ENCODE results near the gene PPP6R3. TPM values are rescaled to one million over a fixed set of nuclear protein-coding genes. Genes with fewer than 3 reads are reported as not detected.

The PPP6R3 gene
- polyA plus RNA-seq, 1 donor (not counting 4 experiments of a cell fraction or from before 2014, with no cell fraction given): 50.2 TPM

GRCh38 chr11:68661014-68661413 is 200.5 kb downstream of the PPP6R3 start:
- dilution Hi-C loops (cut with MboI; ENCODE audit: extremely low pct_ligation_motif_present, low sequenced_read_pairs): no loop called here
- Histone ChIP-seq H3K4me2 (ENCODE audit: control insufficient read depth, extremely low read depth, insufficient read depth, low read depth, low read length) (no peak overlapping the region), H3K9me3 (ENCODE audit: control insufficient read depth, low read depth, low read length) (no peaks in the 10 kb centered on the region), H2AFZ (ENCODE audit: control insufficient read depth, low read length) (no peak overlapping the region), H4K20me1 (ENCODE audit: control insufficient read depth, extremely low read depth, insufficient read depth, low read length) (no peaks in the 10 kb centered on the region), H3K36me3 (ENCODE audit: control insufficient read depth in 2 of 2, extremely low read depth in 1 of 2, insufficient read depth in 2 of 2, low read length in 2 of 2) (no peaks in the 10 kb centered on the region), H3K4me1 (ENCODE audit: control insufficient read depth, extremely low read depth, insufficient read depth, low read length) (no peaks in the 10 kb centered on the region), H3K27ac (ENCODE audit: control insufficient read depth, insufficient read depth, low read length) (no peak overlapping the region), H3K9me1 (ENCODE audit: control insufficient read depth, extremely low read depth, insufficient read depth, low read length) (no peaks in the 10 kb centered on the region), H3K79me2 (ENCODE audit: control insufficient read depth, insufficient read depth, low read length) (no peaks in the 10 kb centered on the region), H3K4me3 (ENCODE audit: control insufficient read depth in 2 of 3, extremely low read depth in 1 of 3, insufficient read depth in 2 of 3, low read depth in 1 of 3, low read length in 3 of 3) (no peak overlapping the region), H3K27me3 (ENCODE audit: control insufficient read depth, extremely low read depth, insufficient read depth, low read length) (peaks cover 6% of the 10 kb centered on the region), H3K9ac (ENCODE audit: control insufficient read depth, extremely low read depth, insufficient read depth, low read length) (no peak overlapping the region)
- FAIRE-seq: no peak
- DNase-seq (ENCODE audit: low read depth, low spot score): no peak
- TF ChIP-seq, protein P1, sequence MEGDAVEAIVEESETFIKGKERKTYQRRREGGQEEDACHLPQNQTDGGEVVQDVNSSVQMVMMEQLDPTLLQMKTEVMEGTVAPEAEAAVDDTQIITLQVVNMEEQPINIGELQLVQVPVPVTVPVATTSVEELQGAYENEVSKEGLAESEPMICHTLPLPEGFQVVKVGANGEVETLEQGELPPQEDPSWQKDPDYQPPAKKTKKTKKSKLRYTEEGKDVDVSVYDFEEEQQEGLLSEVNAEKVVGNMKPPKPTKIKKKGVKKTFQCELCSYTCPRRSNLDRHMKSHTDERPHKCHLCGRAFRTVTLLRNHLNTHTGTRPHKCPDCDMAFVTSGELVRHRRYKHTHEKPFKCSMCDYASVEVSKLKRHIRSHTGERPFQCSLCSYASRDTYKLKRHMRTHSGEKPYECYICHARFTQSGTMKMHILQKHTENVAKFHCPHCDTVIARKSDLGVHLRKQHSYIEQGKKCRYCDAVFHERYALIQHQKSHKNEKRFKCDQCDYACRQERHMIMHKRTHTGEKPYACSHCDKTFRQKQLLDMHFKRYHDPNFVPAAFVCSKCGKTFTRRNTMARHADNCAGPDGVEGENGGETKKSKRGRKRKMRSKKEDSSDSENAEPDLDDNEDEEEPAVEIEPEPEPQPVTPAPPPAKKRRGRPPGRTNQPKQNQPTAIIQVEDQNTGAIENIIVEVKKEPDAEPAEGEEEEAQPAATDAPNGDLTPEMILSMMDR (optimal IDR thresholded peaks at IDR 0.05 in 1 of 3, IDR thresholded peaks at IDR 0.05 in 1 of 3, conservative IDR thresholded peaks at IDR 0.05 in 1 of 3; ENCODE audit: extremely low read depth in 1 of 3, insufficient read depth in 2 of 3, low read length in 3 of 3): no peak
- TF ChIP-seq EZH2 (IDR thresholded peaks at IDR 0.05; ENCODE audit: low read length): no peak

- Histone ChIP-seq H3K4me2 (ENCODE audit: control insufficient read depth, extremely low read depth, insufficient read depth, low read depth, low read length) (no peak overlapping the region), H3K27me3 (ENCODE audit: control insufficient read depth, extremely low read depth, insufficient read depth, low read length) (peaks cover 6% of the 10 kb centered on the region), H3K9me3 (ENCODE audit: control insufficient read depth, low read depth, low read length) (no peaks in the 10 kb centered on the region), H3K9me1 (ENCODE audit: control insufficient read depth, extremely low read depth, insufficient read depth, low read length) (no peaks in the 10 kb centered on the region), H3K4me3 (ENCODE audit: control insufficient read depth in 2 of 3, extremely low read depth in 1 of 3, insufficient read depth in 2 of 3, low read depth in 1 of 3, low read length in 3 of 3) (no peak overlapping the region), H3K36me3 (ENCODE audit: control insufficient read depth in 2 of 2, extremely low read depth in 1 of 2, insufficient read depth in 2 of 2, low read length in 2 of 2) (no peaks in the 10 kb centered on the region), H4K20me1 (ENCODE audit: control insufficient read depth, extremely low read depth, insufficient read depth, low read length) (no peaks in the 10 kb centered on the region), H3K4me1 (ENCODE audit: control insufficient read depth, extremely low read depth, insufficient read depth, low read length) (no peaks in the 10 kb centered on the region), H2AFZ (ENCODE audit: control insufficient read depth, low read length) (no peak overlapping the region), H3K27ac (ENCODE audit: control insufficient read depth, insufficient read depth, low read length) (no peak overlapping the region), H3K9ac (ENCODE audit: control insufficient read depth, extremely low read depth, insufficient read depth, low read length) (no peak overlapping the region), H3K79me2 (ENCODE audit: control insufficient read depth, insufficient read depth, low read length) (no peaks in the 10 kb centered on the region)
- FAIRE-seq: no peak
- no peak for DNase-seq (ENCODE audit: low read depth, low spot score)
- dilution Hi-C loops (cut with MboI; ENCODE audit: extremely low pct_ligation_motif_present, low sequenced_read_pairs): no loop called here
- TF ChIP-seq, protein P1 (optimal IDR thresholded peaks at IDR 0.05 in 1 of 3, IDR thresholded peaks at IDR 0.05 in 1 of 3, conservative IDR thresholded peaks at IDR 0.05 in 1 of 3; ENCODE audit: extremely low read depth in 1 of 3, insufficient read depth in 2 of 3, low read length in 3 of 3): no peak
- TF ChIP-seq EZH2 (IDR thresholded peaks at IDR 0.05; ENCODE audit: low read length): no peak
Measured at GRCh38 chr11:68661697-68662603, 201.4 kb downstream of the PPP6R3 start.
